HG03469 (cell line): Measurements from ENCODE around the gene IL19.
A peak's percentile ranks its signal among the peaks of the same experiment; 100 is the strongest.
"Not testable (repeated sequence)": the region's sequence is repeated elsewhere in the genome, so short reads cannot be mapped to it uniquely, and the experiment has no call there.

Source experiments
- ATAC-seq: cut with Tn5 transposase; IDR thresholded peaks from one replicate; pipeline ENCODE4 v1.9.1; 2021; ENCODE audit warnings: mild to moderate bottlenecking, moderate library complexity, moderate number of reproducible peaks; ENCODE audit not compliant: unreplicated experiment

Gene IL19

GRCh38 chr1:206739411-206740076 lies 31.0 kb upstream of the IL19 start:
- peak; percentile 83 for ATAC-seq

- no peak for ATAC-seq
These were observed 29.4 kb upstream of the IL19 start for GRCh38 chr1:206741142-206741701.

- ATAC-seq, result no peak
These were observed 27.7 kb upstream of the IL19 start for GRCh38 chr1:206742719-206743383.

GRCh38 chr1:206744683-206745082 lies 25.9 kb upstream of the IL19 start:
- no peak for ATAC-seq

GRCh38 chr1:206745301-206745700 lies 25.3 kb upstream of the IL19 start:
- ATAC-seq, result no peak

- ATAC-seq, result no peak
These were observed 22.1 kb upstream of the IL19 start for GRCh38 chr1:206748348-206749030.

- no peak for ATAC-seq
These were observed 18.7 kb upstream of the IL19 start for GRCh38 chr1:206751891-206752290.

- no peak for ATAC-seq
These were observed 18.1 kb upstream of the IL19 start for GRCh38 chr1:206752481-206752880.

GRCh38 chr1:206753141-206753540 lies 17.4 kb upstream of the IL19 start:
- ATAC-seq, result no peak

- no peak for ATAC-seq
These were observed 16.6 kb upstream of the IL19 start for GRCh38 chr1:206754011-206754410.

- no peak for ATAC-seq
These were observed 12.9 kb upstream of the IL19 start for GRCh38 chr1:206757524-206758266.

GRCh38 chr1:206760590-206760989 lies 10.0 kb upstream of the IL19 start:
- no peak for ATAC-seq

- ATAC-seq, result no peak
These were observed 9.3 kb upstream of the IL19 start for GRCh38 chr1:206761159-206761768.

- ATAC-seq, result not testable (repeated sequence)
These were observed 7.7 kb upstream of the IL19 start for GRCh38 chr1:206762741-206763364.

- ATAC-seq, result not testable (repeated sequence)
These were observed 4.8 kb upstream of the IL19 start for GRCh38 chr1:206765771-206766170.

GRCh38 chr1:206766251-206766856 lies 4.2 kb upstream of the IL19 start:
- ATAC-seq, result no peak

GRCh38 chr1:206768472-206769303 lies 1.9 kb upstream of the IL19 start:
- ATAC-seq, result no peak

- peak; percentile 67 for ATAC-seq
These were observed 1.3 kb upstream of the IL19 start for GRCh38 chr1:206769304-206769731.

- ATAC-seq, result no peak
These were observed 742 bp downstream of the IL19 start for GRCh38 chr1:206771338-206771692.
